GM12878 (cell line): ENCODE results near the gene OFD1. TPM values are rescaled to one million over a fixed set of nuclear protein-coding genes. Genes with fewer than 3 reads are reported as not detected.

Source experiments
- EGR1 ChIP-seq, 2 experiments: IDR thresholded peaks; 1 replicate in 1 of 2; 2 replicates in 1 of 2; pipeline ENCODE4 v1.6.1; 2011 to 2012; ENCODE audit warnings: low read depth in 2 of 2, low read length in 2 of 2, borderline replicate concordance in 1 of 2, mild to moderate bottlenecking in 1 of 2, moderate library complexity in 1 of 2
- ETV6 ChIP-seq, 2 experiments: fragments of 450-650 bp in 1 of 2; IDR thresholded peaks in 1 of 2; conservative IDR thresholded peaks in 1 of 2; 2 replicates each; pipeline ENCODE4 v1.6.1; 2014; ENCODE audit warnings: antibody characterized with exemption in 1 of 2, borderline replicate concordance in 1 of 2, low read depth in 1 of 2, mild to moderate bottlenecking in 1 of 2, moderate library complexity in 1 of 2
- MTA2 ChIP-seq: fragments of 450-650 bp; IDR thresholded peaks from 2 replicates; pipeline ENCODE4 v1.6.1; 2016; ENCODE audit warnings: low read depth, mild to moderate bottlenecking, moderate library complexity
- RAD21 ChIP-seq: IDR thresholded peaks from 2 replicates; pipeline ENCODE4 v1.6.1; 2011; ENCODE audit warnings: mild to moderate bottlenecking, low read depth, low read length, moderate library complexity; ENCODE audit not compliant: insufficient read depth
- RB1 ChIP-seq: fragments of 450-650 bp; formaldehyde crosslinking; IDR thresholded peaks from 2 replicates; pipeline ENCODE4 v1.6.1; 2017; ENCODE audit warnings: mild to moderate bottlenecking, borderline replicate concordance
- polyA plus RNA-seq, 11 experiments: library from polyadenylated mRNA; depleted of rRNA in 4 of 11; unstranded in 6 of 11; stranded (reverse) in 5 of 11; fragments of >200 nt; fragmentation: Nextera tagmentation in 4 of 11; fragmentation: Illumina TruSeq in 1 of 11; extraction: Ambion mirVana in 4 of 11; extraction: Trizol in 1 of 11; gene quantifications; 1 replicate in 1 of 11; 2 replicates in 10 of 11; pipeline versions ENCODE4 v1.2.1 to v1.2.3, GENCODE V29; 2011 to 2016; ENCODE audit warnings: inconsistent platforms in 2 of 11, missing spikeins in 2 of 11, low read depth in 1 of 11
- total RNA-seq, 4 experiments: library from RNA; depleted of rRNA in 3 of 4; stranded (reverse); fragments of >200 nt in 3 of 4; fragmentation: Illumina TruSeq in 1 of 4; extraction: Trizol in 1 of 4; gene quantifications; 2 replicates each; pipeline versions ENCODE4 v1.2.1 to v1.2.3, GENCODE V29; 2013 to 2021
- TF ChIP-seq, protein P1 (sequence below): IDR thresholded peaks from 2 replicates; pipeline ENCODE4 v1.6.1; 2012; ENCODE audit warnings: improper control_type of control experiment, low read depth, low read length; ENCODE audit not compliant: insufficient replicate concordance
- TF ChIP-seq, protein P2 (sequence below), 3 experiments: IDR thresholded peaks in 2 of 3; conservative IDR thresholded peaks in 1 of 3; 2 replicates each; pipeline ENCODE4 v1.5.1; 2011; ENCODE audit warnings: low read depth in 3 of 3, low read length in 3 of 3, mild to moderate bottlenecking in 3 of 3, control low read depth in 2 of 3, moderate library complexity in 2 of 3, inconsistent platforms in 1 of 3, mixed read lengths in 1 of 3; ENCODE audit not compliant: control insufficient read depth in 2 of 3, insufficient read depth in 1 of 3; ENCODE audit errors: extremely low read depth in 1 of 3
- TF ChIP-seq, protein P3 (sequence below): IDR thresholded peaks from 2 replicates; pipeline ENCODE4 v1.6.1; 2012; ENCODE audit warnings: mild to moderate bottlenecking, low read depth, low read length
- TF ChIP-seq, protein P4 (sequence below): fragments of 450-650 bp; IDR thresholded peaks from 2 replicates; pipeline ENCODE4 v1.6.1; 2017; ENCODE audit warnings: mild to moderate bottlenecking
- TF ChIP-seq, protein P5 (sequence below): fragments of 450-650 bp; IDR thresholded peaks from 2 replicates; pipeline ENCODE4 v1.6.1; 2017; ENCODE audit warnings: mild to moderate bottlenecking, moderate library complexity

Gene OFD1
- total and polyA plus RNA-seq, 10 of the 15 experiments (the other 5 are each of a cell fraction or from before 2014, with no cell fraction given): 22.4 to 77.2 (median 34.1) TPM

DNA sequence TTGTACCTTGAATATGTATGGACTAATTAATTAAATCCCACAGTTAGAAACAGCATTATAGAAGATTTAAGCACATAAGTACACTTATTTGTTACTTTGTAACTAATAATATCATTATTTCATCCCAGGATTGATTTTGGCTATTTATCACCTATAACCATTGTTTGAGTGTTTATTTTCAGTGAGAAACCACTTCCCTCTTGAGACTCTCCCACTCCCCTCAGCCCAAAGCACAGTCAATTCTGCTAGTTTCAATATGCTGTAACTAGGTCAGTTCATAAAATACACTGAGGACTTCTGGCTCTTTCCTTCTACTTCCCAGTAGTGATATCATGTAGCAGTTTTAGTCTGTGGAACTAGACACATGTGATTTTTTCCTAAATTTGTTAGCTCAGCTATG lies 16.3 kb downstream of the OFD1 start (continued):
- TF ChIP-seq, protein P1, sequence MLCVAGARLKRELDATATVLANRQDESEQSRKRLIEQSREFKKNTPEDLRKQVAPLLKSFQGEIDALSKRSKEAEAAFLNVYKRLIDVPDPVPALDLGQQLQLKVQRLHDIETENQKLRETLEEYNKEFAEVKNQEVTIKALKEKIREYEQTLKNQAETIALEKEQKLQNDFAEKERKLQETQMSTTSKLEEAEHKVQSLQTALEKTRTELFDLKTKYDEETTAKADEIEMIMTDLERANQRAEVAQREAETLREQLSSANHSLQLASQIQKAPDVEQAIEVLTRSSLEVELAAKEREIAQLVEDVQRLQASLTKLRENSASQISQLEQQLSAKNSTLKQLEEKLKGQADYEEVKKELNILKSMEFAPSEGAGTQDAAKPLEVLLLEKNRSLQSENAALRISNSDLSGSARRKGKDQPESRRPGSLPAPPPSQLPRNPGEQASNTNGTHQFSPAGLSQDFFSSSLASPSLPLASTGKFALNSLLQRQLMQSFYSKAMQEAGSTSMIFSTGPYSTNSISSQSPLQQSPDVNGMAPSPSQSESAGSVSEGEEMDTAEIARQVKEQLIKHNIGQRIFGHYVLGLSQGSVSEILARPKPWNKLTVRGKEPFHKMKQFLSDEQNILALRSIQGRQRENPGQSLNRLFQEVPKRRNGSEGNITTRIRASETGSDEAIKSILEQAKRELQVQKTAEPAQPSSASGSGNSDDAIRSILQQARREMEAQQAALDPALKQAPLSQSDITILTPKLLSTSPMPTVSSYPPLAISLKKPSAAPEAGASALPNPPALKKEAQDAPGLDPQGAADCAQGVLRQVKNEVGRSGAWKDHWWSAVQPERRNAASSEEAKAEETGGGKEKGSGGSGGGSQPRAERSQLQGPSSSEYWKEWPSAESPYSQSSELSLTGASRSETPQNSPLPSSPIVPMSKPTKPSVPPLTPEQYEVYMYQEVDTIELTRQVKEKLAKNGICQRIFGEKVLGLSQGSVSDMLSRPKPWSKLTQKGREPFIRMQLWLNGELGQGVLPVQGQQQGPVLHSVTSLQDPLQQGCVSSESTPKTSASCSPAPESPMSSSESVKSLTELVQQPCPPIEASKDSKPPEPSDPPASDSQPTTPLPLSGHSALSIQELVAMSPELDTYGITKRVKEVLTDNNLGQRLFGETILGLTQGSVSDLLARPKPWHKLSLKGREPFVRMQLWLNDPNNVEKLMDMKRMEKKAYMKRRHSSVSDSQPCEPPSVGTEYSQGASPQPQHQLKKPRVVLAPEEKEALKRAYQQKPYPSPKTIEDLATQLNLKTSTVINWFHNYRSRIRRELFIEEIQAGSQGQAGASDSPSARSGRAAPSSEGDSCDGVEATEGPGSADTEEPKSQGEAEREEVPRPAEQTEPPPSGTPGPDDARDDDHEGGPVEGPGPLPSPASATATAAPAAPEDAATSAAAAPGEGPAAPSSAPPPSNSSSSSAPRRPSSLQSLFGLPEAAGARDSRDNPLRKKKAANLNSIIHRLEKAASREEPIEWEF: peak; percentile 91
- TF ChIP-seq, protein P2, sequence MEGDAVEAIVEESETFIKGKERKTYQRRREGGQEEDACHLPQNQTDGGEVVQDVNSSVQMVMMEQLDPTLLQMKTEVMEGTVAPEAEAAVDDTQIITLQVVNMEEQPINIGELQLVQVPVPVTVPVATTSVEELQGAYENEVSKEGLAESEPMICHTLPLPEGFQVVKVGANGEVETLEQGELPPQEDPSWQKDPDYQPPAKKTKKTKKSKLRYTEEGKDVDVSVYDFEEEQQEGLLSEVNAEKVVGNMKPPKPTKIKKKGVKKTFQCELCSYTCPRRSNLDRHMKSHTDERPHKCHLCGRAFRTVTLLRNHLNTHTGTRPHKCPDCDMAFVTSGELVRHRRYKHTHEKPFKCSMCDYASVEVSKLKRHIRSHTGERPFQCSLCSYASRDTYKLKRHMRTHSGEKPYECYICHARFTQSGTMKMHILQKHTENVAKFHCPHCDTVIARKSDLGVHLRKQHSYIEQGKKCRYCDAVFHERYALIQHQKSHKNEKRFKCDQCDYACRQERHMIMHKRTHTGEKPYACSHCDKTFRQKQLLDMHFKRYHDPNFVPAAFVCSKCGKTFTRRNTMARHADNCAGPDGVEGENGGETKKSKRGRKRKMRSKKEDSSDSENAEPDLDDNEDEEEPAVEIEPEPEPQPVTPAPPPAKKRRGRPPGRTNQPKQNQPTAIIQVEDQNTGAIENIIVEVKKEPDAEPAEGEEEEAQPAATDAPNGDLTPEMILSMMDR (IDR thresholded peaks at IDR 0.05 in 2 of 3, conservative IDR thresholded peaks at IDR 0.05 in 1 of 3; ENCODE audit: control insufficient read depth in 2 of 3, extremely low read depth in 1 of 3, insufficient read depth in 1 of 3, low read depth in 3 of 3, low read length in 3 of 3): no peak
- TF ChIP-seq, protein P3, sequence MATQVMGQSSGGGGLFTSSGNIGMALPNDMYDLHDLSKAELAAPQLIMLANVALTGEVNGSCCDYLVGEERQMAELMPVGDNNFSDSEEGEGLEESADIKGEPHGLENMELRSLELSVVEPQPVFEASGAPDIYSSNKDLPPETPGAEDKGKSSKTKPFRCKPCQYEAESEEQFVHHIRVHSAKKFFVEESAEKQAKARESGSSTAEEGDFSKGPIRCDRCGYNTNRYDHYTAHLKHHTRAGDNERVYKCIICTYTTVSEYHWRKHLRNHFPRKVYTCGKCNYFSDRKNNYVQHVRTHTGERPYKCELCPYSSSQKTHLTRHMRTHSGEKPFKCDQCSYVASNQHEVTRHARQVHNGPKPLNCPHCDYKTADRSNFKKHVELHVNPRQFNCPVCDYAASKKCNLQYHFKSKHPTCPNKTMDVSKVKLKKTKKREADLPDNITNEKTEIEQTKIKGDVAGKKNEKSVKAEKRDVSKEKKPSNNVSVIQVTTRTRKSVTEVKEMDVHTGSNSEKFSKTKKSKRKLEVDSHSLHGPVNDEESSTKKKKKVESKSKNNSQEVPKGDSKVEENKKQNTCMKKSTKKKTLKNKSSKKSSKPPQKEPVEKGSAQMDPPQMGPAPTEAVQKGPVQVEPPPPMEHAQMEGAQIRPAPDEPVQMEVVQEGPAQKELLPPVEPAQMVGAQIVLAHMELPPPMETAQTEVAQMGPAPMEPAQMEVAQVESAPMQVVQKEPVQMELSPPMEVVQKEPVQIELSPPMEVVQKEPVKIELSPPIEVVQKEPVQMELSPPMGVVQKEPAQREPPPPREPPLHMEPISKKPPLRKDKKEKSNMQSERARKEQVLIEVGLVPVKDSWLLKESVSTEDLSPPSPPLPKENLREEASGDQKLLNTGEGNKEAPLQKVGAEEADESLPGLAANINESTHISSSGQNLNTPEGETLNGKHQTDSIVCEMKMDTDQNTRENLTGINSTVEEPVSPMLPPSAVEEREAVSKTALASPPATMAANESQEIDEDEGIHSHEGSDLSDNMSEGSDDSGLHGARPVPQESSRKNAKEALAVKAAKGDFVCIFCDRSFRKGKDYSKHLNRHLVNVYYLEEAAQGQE: no peak
- TF ChIP-seq ETV6 (conservative IDR thresholded peaks at IDR 0.05 in 1 of 2, IDR thresholded peaks at IDR 0.05 in 1 of 2; ENCODE audit: borderline replicate concordance in 1 of 2, low read depth in 1 of 2): peak in 1 of 2 experiments; percentile 81; a peak in 2 of 4 replicates
- no peak for TF ChIP-seq EGR1 (IDR thresholded peaks at IDR 0.05; ENCODE audit: borderline replicate concordance in 1 of 2, low read depth in 2 of 2, low read length in 2 of 2)
- TF ChIP-seq RB1: no peak; the same call in 1 of the 2 replicates
- no peak for TF ChIP-seq RAD21
- TF ChIP-seq, protein P4, sequence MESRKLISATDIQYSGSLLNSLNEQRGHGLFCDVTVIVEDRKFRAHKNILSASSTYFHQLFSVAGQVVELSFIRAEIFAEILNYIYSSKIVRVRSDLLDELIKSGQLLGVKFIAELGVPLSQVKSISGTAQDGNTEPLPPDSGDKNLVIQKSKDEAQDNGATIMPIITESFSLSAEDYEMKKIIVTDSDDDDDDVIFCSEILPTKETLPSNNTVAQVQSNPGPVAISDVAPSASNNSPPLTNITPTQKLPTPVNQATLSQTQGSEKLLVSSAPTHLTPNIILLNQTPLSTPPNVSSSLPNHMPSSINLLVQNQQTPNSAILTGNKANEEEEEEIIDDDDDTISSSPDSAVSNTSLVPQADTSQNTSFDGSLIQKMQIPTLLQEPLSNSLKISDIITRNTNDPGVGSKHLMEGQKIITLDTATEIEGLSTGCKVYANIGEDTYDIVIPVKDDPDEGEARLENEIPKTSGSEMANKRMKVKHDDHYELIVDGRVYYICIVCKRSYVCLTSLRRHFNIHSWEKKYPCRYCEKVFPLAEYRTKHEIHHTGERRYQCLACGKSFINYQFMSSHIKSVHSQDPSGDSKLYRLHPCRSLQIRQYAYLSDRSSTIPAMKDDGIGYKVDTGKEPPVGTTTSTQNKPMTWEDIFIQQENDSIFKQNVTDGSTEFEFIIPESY: no peak
- TF ChIP-seq, protein P5, sequence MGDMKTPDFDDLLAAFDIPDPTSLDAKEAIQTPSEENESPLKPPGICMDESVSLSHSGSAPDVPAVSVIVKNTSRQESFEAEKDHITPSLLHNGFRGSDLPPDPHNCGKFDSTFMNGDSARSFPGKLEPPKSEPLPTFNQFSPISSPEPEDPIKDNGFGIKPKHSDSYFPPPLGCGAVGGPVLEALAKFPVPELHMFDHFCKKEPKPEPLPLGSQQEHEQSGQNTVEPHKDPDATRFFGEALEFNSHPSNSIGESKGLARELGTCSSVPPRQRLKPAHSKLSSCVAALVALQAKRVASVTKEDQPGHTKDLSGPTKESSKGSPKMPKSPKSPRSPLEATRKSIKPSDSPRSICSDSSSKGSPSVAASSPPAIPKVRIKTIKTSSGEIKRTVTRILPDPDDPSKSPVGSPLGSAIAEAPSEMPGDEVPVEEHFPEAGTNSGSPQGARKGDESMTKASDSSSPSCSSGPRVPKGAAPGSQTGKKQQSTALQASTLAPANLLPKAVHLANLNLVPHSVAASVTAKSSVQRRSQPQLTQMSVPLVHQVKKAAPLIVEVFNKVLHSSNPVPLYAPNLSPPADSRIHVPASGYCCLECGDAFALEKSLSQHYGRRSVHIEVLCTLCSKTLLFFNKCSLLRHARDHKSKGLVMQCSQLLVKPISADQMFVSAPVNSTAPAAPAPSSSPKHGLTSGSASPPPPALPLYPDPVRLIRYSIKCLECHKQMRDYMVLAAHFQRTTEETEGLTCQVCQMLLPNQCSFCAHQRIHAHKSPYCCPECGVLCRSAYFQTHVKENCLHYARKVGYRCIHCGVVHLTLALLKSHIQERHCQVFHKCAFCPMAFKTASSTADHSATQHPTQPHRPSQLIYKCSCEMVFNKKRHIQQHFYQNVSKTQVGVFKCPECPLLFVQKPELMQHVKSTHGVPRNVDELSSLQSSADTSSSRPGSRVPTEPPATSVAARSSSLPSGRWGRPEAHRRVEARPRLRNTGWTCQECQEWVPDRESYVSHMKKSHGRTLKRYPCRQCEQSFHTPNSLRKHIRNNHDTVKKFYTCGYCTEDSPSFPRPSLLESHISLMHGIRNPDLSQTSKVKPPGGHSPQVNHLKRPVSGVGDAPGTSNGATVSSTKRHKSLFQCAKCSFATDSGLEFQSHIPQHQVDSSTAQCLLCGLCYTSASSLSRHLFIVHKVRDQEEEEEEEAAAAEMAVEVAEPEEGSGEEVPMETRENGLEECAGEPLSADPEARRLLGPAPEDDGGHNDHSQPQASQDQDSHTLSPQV: no peak
- peak; percentile 73; the same call in 1 of the 2 replicates for TF ChIP-seq MTA2
